Stimulated activated naive CD8-positive, alpha-beta T cell treated with anti-CD3 and anti-CD28 coated beads, Interleukin-15, amount 100 ng/mL, for 72 hours (primary cell): Measurements from ENCODE around the gene TGFBR2.

ENCODE experiments used
- ATAC-seq: fragments of 150-1000 bp; cut with Tn5 transposase; 2 replicates; pipeline ENCODE4 v1.10.0; 2021; ENCODE audit warnings: mild to moderate bottlenecking, moderate library complexity
- DNase-seq, 2 donors: peaks; one replicate each; pipeline ENCODE4 v3.0.0; 2021 to 2022
- H3K27ac Mint-ChIP-seq, 2 donors: one replicate each; pipeline ENCODE4 v1.8.0; 2022; ENCODE audit warnings: mild to moderate bottlenecking in 2 of 2, mixed read lengths in 2 of 2, moderate library complexity in 2 of 2
- H3K27me3 Mint-ChIP-seq: one replicate; pipeline ENCODE4 v1.8.0; 2022; ENCODE audit warnings: mixed read lengths
- H3K4me1 Mint-ChIP-seq: one replicate; pipeline ENCODE4 v1.8.0; 2022; ENCODE audit warnings: mild to moderate bottlenecking, mixed read lengths
- H3K4me3 Mint-ChIP-seq, 2 donors: one replicate each; pipeline ENCODE4 v1.8.0; 2022; ENCODE audit warnings: mild to moderate bottlenecking in 2 of 2, mixed read lengths in 2 of 2, moderate library complexity in 1 of 2
- H3K9me3 Mint-ChIP-seq, 2 donors: one replicate each; pipeline ENCODE4 v1.8.0; 2022; ENCODE audit warnings: mixed read lengths in 2 of 2

The TGFBR2 gene

GRCh38 chr3:30634761-30635735, 28.6 kb downstream of the TGFBR2 start:
- DNase-seq, result no peak
- no peak for ATAC-seq
- Mint-ChIP-seq H3K4me3 (peak overlapping the region; percentile 63 to 87), H3K9me3 (no peaks in the 10 kb centered on the region), H3K27ac (peak overlapping the region; percentile 90 to 97), H3K4me1 (peaks cover 97% of the 10 kb centered on the region), H3K27me3 (no peaks in the 10 kb centered on the region)

GRCh38 chr3:30637310-30638219, 31.2 kb downstream of the TGFBR2 start:
- peak overlapping the region; percentile 72 to 94 for H3K27ac Mint-ChIP-seq
- H3K9me3 Mint-ChIP-seq, result no peaks in the 10 kb centered on the region
- H3K4me3 Mint-ChIP-seq, result peak overlapping the region; percentile 72 to 87
- no peak for ATAC-seq
- peaks cover 89% of the 10 kb centered on the region for H3K4me1 Mint-ChIP-seq
- no peak for DNase-seq
- no peaks in the 10 kb centered on the region for H3K27me3 Mint-ChIP-seq

- Mint-ChIP-seq H3K9me3 (no peaks in the 10 kb centered on the region), H3K4me3 (peak overlapping the region; percentile 72 to 87), H3K4me1 (peaks cover 85% of the 10 kb centered on the region), H3K27me3 (no peaks in the 10 kb centered on the region), H3K27ac (peak overlapping the region; percentile 94 to 95)
- no peak for DNase-seq
- ATAC-seq, result no peak
These were observed 32.4 kb downstream of the TGFBR2 start for GRCh38 chr3:30638685-30639412.

- ATAC-seq, result peak; percentile 74
- peak in 1 of 2 donors; percentile 40 for DNase-seq
- H3K9me3 Mint-ChIP-seq, result no peaks in the 10 kb centered on the region
- peak overlapping the region; percentile 94 to 95 for H3K27ac Mint-ChIP-seq
- peaks cover 86% of the 10 kb centered on the region for H3K4me1 Mint-ChIP-seq
- peak overlapping the region; percentile 9 to 87 for H3K4me3 Mint-ChIP-seq
- H3K27me3 Mint-ChIP-seq, result no peaks in the 10 kb centered on the region
These were observed 33.5 kb downstream of the TGFBR2 start for GRCh38 chr3:30639937-30640336.

- Mint-ChIP-seq H3K27me3 (no peaks in the 10 kb centered on the region), H3K27ac (peak overlapping the region; percentile 89 to 90), H3K4me1 (peaks cover 86% of the 10 kb centered on the region), H3K9me3 (no peaks in the 10 kb centered on the region), H3K4me3 (peak overlapping the region; percentile 75 to 84)
- DNase-seq, result no peak
- no peak for ATAC-seq
These were observed 34.5 kb downstream of the TGFBR2 start for GRCh38 chr3:30640851-30641250.

GRCh38 chr3:30641416-30642251, 35.2 kb downstream of the TGFBR2 start:
- DNase-seq, result no peak
- no peak for ATAC-seq
- H3K9me3 Mint-ChIP-seq, result no peaks in the 10 kb centered on the region
- H3K27ac Mint-ChIP-seq, result peak overlapping the region; percentile 69 to 92
- peaks cover 86% of the 10 kb centered on the region for H3K4me1 Mint-ChIP-seq
- peak overlapping the region; percentile 75 to 84 for H3K4me3 Mint-ChIP-seq
- no peaks in the 10 kb centered on the region for H3K27me3 Mint-ChIP-seq

GRCh38 chr3:30642849-30643361, 36.5 kb downstream of the TGFBR2 start:
- peaks cover 82% of the 10 kb centered on the region for H3K4me1 Mint-ChIP-seq
- ATAC-seq (no peak), DNase-seq (no peak)
- H3K9me3 Mint-ChIP-seq, result no peaks in the 10 kb centered on the region
- H3K4me3 Mint-ChIP-seq, result peak overlapping the region in 1 of 2 donors; percentile 73
- peak overlapping the region in 1 of 2 donors; percentile 99 for H3K27ac Mint-ChIP-seq
- no peaks in the 10 kb centered on the region for H3K27me3 Mint-ChIP-seq

- H3K27me3 Mint-ChIP-seq, result no peaks in the 10 kb centered on the region
- peaks cover 82% of the 10 kb centered on the region for H3K4me1 Mint-ChIP-seq
- ATAC-seq (peak; percentile 81), DNase-seq (peak; percentile 60 to 82)
- H3K4me3 Mint-ChIP-seq, result peak overlapping the region; percentile 60 to 73
- no peaks in the 10 kb centered on the region for H3K9me3 Mint-ChIP-seq
- H3K27ac Mint-ChIP-seq, result peak overlapping the region; percentile 74 to 99
These were observed 37.5 kb downstream of the TGFBR2 start for GRCh38 chr3:30643763-30644462.

- H3K4me3 Mint-ChIP-seq, result peak overlapping the region; percentile 60 to 73
- no peaks in the 10 kb centered on the region for H3K27me3 Mint-ChIP-seq
- ATAC-seq (peak; percentile 69), DNase-seq (peak in 1 of 2 donors; percentile 73)
- H3K9me3 Mint-ChIP-seq, result no peaks in the 10 kb centered on the region
- peak overlapping the region; percentile 74 to 99 for H3K27ac Mint-ChIP-seq
- peaks cover 82% of the 10 kb centered on the region for H3K4me1 Mint-ChIP-seq
These were observed 38.2 kb downstream of the TGFBR2 start for GRCh38 chr3:30644615-30645014.

GRCh38 chr3:30645077-30645476, 38.7 kb downstream of the TGFBR2 start:
- no peaks in the 10 kb centered on the region for H3K27me3 Mint-ChIP-seq
- peaks cover 84% of the 10 kb centered on the region for H3K4me1 Mint-ChIP-seq
- ATAC-seq (peak; percentile 19), DNase-seq (no peak)
- peak overlapping the region; percentile 60 to 73 for H3K4me3 Mint-ChIP-seq
- H3K27ac Mint-ChIP-seq, result peak overlapping the region; percentile 74 to 99
- H3K9me3 Mint-ChIP-seq, result no peaks in the 10 kb centered on the region

- H3K4me3 Mint-ChIP-seq, result peak overlapping the region; percentile 56 to 73
- ATAC-seq, result no peak
- no peak for DNase-seq
- no peaks in the 10 kb centered on the region for H3K9me3 Mint-ChIP-seq
- peak overlapping the region; percentile 74 to 99 for H3K27ac Mint-ChIP-seq
- peaks cover 87% of the 10 kb centered on the region for H3K4me1 Mint-ChIP-seq
- no peaks in the 10 kb centered on the region for H3K27me3 Mint-ChIP-seq
These were observed 39.9 kb downstream of the TGFBR2 start for GRCh38 chr3:30646181-30646876.

GRCh38 chr3:30646961-30647752, 40.8 kb downstream of the TGFBR2 start:
- Mint-ChIP-seq H3K9me3 (no peaks in the 10 kb centered on the region), H3K27me3 (no peaks in the 10 kb centered on the region), H3K4me3 (peak overlapping the region; percentile 56 to 73), H3K4me1 (peaks cover 87% of the 10 kb centered on the region), H3K27ac (peak overlapping the region; percentile 74 to 99)
- ATAC-seq, result no peak
- DNase-seq, result no peak
